ENCODE data around the gene HYDIN. TPM values are rescaled to one million over a fixed set of nuclear protein-coding genes. Genes with fewer than 3 reads are reported as not detected.

HYDIN gene
- polyA plus RNA-seq, 3 donors = 0.07 to 0.70 (median 0.67) TPM

GRCh38 chr16:70765491-70765890 lies 465.0 kb downstream of the HYDIN start:
- 87 to 90% (median 87%) methylated on average over 8 of the region's 8 CpGs for WGBS, 3 donors
- no peak overlapping the region for H3K27ac ChIP-seq (ENCODE audit: low read depth, low read length)

DNA sequence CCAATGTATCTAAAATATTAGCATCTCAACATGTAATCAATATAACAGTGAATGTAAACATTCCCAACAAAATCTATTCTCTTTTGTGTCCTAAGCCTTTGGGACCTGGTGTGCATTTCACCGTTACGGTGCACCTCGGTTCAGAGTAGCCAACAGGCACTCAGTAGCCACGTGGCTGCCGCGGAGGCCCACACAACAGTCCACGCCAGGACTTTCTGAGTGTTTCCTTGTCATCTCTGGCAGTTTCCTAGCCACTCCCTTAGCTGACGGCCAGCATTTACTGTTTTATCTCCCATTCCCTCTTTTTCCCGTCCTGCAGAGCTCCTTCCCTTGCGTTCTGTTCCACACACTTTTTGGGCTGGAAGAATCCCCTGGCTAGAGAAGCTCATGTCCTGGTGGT lies 465.9 kb downstream of the HYDIN start:
- no peak overlapping the region for H3K27ac ChIP-seq (ENCODE audit: low read depth, low read length)
- 92 to 93% (median 93%) methylated on average over 10 of the region's 10 CpGs for WGBS, 3 donors

- 82 to 85% (median 83%) methylated on average over 3 of the region's 3 CpGs for WGBS, 3 donors
- no peak overlapping the region for H3K27ac ChIP-seq (ENCODE audit: low read depth, low read length)
Measured at GRCh38 chr16:70760221-70760620, 470.3 kb downstream of the HYDIN start.

DNA sequence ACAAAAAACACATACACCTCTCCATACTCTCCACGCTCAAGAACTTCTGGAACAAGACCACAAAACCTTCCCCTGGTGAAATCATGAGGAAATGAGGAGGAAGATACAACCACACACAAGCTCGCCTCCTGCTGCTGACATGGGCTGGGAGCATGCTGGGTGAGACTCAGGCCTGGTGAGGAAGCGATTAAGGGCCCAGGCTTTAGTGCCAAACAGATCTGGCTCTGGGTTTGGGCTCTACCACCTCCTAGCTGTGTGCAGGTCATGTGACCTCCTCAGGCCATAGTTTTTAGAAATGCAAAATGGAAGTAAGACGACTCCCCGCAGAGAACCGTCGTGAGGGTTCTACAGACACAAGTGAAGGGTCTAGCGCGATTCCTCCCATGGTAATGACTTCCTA lies 470.9 kb downstream of the HYDIN start:
- no peak overlapping the region for H3K27ac ChIP-seq (ENCODE audit: low read depth, low read length)
- WGBS, 3 donors = 87 to 96% (median 89%) methylated on average over 9 of the region's 9 CpGs

DNA sequence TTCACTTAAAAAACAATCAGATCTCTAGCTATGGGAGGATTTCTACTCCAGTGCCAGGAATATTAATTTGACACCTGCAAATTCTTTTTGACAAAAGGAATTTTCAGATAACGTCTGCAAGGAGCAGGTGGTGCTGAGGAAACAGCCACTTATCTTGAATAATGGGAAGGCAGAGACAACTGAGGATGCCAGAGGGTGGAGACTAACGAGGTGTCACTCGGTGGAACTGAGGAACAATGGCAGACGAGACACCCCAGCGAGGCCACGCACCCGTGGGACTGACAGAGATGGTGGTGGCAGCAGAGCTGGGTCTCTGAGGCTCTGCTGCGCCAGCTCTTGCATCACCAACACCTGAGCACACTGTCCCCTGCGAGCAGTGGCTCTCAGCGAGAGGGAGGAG lies 471.7 kb downstream of the HYDIN start:
- no peak overlapping the region for H3K27ac ChIP-seq (ENCODE audit: low read depth, low read length)
- WGBS, 3 donors = 78 to 85% (median 78%) methylated on average over 10 of the region's 10 CpGs

Other genes starting within 250 kb of the HYDIN start
- gene CMTR2, start 58.7 kb upstream of the HYDIN start, polyA plus RNA-seq = 1 to 10 TPM; 3.4 to 6.2 (median 4.8) TPM
- 100 to 1,000 TPM in 1 of 3 donors, 10 to 100 TPM in 1, 1 to 10 TPM in 1; 5.0 to 185 (median 40.5) TPM for gene CALB2, start 128.0 kb upstream of the HYDIN start, polyA plus RNA-seq
- not detected for gene TLE7, start 211.3 kb upstream of the HYDIN start, polyA plus RNA-seq
- 10 to 100 TPM in 1 of 3 donors, 1 to 10 TPM in 2; 3.3 to 11.0 (median 4.2) TPM for gene ZNF23, start 231.5 kb upstream of the HYDIN start, polyA plus RNA-seq

Data from adipose tissue (tissue), 3 donors.